SK-N-SH treated with all-trans-retinoic acid at 6 μM for 48 hours (cell line): Measurements from ENCODE around the gene HIF3A.
"Not testable (repeated sequence)": the region's sequence is repeated elsewhere in the genome, so short reads cannot be mapped to it uniquely, and the experiment has no call there.

Source experiments
- ATAC-seq: fragments of 200-7000 bp; cut with Tn5 transposase; 3 replicates; pipeline ENCODE4 v1.9.1; 2020; ENCODE audit warnings: mild to moderate bottlenecking, moderate library complexity
- ARNTL ChIP-seq: fragments of 450-650 bp; formaldehyde crosslinking; IDR thresholded peaks from 2 replicates; pipeline ENCODE4 v1.5.0; 2020; ENCODE audit warnings: low read depth, mild to moderate bottlenecking, moderate library complexity, borderline replicate concordance
- BACH2 ChIP-seq: fragments of 250-450 bp; sonication (Bioruptor Pico); IDR thresholded peaks from 2 replicates; pipeline ENCODE4 v1.9.0; 2021; ENCODE audit warnings: mild to moderate bottlenecking, borderline replicate concordance
- CREB5 ChIP-seq: fragments of 250-450 bp; sonication (Bioruptor Pico); IDR thresholded peaks from 2 replicates; pipeline ENCODE4 v1.5.1; 2020; ENCODE audit warnings: low read depth, mild to moderate bottlenecking, moderate library complexity
- CSDC2 ChIP-seq: fragments of 250-450 bp; sonication (Bioruptor Pico); IDR thresholded peaks from 2 replicates; pipeline ENCODE4 v1.5.0; 2020; ENCODE audit warnings: mild to moderate bottlenecking, moderate library complexity
- ESRRG ChIP-seq: fragments of 250-450 bp; sonication (Bioruptor Pico); IDR thresholded peaks from 2 replicates; pipeline ENCODE4 v1.6.1; 2021; ENCODE audit warnings: mild to moderate bottlenecking
- GLIS3 ChIP-seq: fragments of 250-450 bp; sonication (Bioruptor Pico); IDR thresholded peaks from 2 replicates; pipeline ENCODE4 v1.5.0; 2020; ENCODE audit warnings: mild to moderate bottlenecking, moderate library complexity
- OSR1 ChIP-seq: fragments of 250-450 bp; sonication (Bioruptor Pico); IDR thresholded peaks from 2 replicates; pipeline ENCODE4 v1.8.0; 2022; ENCODE audit warnings: moderate library complexity, mild to moderate bottlenecking, inconsistent platforms
- POU6F1 ChIP-seq: fragments of 250-450 bp; sonication (Bioruptor Pico); IDR thresholded peaks from 2 replicates; pipeline ENCODE4 v1.8.0; 2021; ENCODE audit warnings: low read depth, mild to moderate bottlenecking, moderate library complexity, borderline replicate concordance
- PPARA ChIP-seq: fragments of 250-450 bp; sonication (Bioruptor Pico); IDR thresholded peaks from 2 replicates; pipeline ENCODE4 v1.5.0; 2020; ENCODE audit warnings: mild to moderate bottlenecking, borderline replicate concordance
- SNAI2 ChIP-seq: fragments of 250-450 bp; sonication (Bioruptor Pico); IDR thresholded peaks from 2 replicates; pipeline ENCODE4 v1.5.0; 2020; ENCODE audit warnings: mild to moderate bottlenecking, moderate library complexity
- TCF4 ChIP-seq: fragments of 250-450 bp; sonication (Bioruptor Pico); IDR thresholded peaks from 2 replicates; pipeline ENCODE4 v1.8.0; 2021; ENCODE audit warnings: mild to moderate bottlenecking, moderate library complexity, borderline replicate concordance
- TOX ChIP-seq: fragments of 250-450 bp; sonication (Bioruptor Pico); IDR thresholded peaks from 2 replicates; pipeline ENCODE4 v1.8.0; 2021; ENCODE audit warnings: mild to moderate bottlenecking, moderate library complexity, borderline replicate concordance
- TSHZ2 ChIP-seq: fragments of 250-450 bp; sonication (Bioruptor Pico); IDR thresholded peaks from 2 replicates; pipeline ENCODE4 v1.5.0; 2020; ENCODE audit warnings: mild to moderate bottlenecking, moderate library complexity
- ZC3H10 ChIP-seq: fragments of 250-450 bp; sonication (Bioruptor Pico); IDR thresholded peaks from 2 replicates; pipeline ENCODE4 v1.5.1; 2021; ENCODE audit warnings: mild to moderate bottlenecking, moderate library complexity
- ZFP3 ChIP-seq: fragments of 250-450 bp; sonication (Bioruptor Pico); IDR thresholded peaks from 2 replicates; pipeline ENCODE4 v1.5.0; 2020; ENCODE audit warnings: mild to moderate bottlenecking, moderate library complexity
- ZFP30 ChIP-seq: fragments of 450-650 bp; formaldehyde crosslinking; IDR thresholded peaks from 2 replicates; pipeline ENCODE4 v1.5.0; 2022; ENCODE audit warnings: mild to moderate bottlenecking, moderate library complexity
- ZNF565 ChIP-seq: fragments of 450-650 bp; formaldehyde crosslinking; conservative IDR thresholded peaks from 2 replicates; pipeline ENCODE4 v1.5.0; 2020; ENCODE audit warnings: low read depth, mild to moderate bottlenecking, moderate library complexity
- ZNF70 ChIP-seq: fragments of 450-650 bp; formaldehyde crosslinking; IDR thresholded peaks from 2 replicates; pipeline ENCODE4 v1.5.0; 2020; ENCODE audit warnings: mild to moderate bottlenecking, moderate library complexity
- ZNF8 ChIP-seq: fragments of 450-650 bp; formaldehyde crosslinking; IDR thresholded peaks from 2 replicates; pipeline ENCODE4 v1.5.0; 2020; ENCODE audit warnings: mild to moderate bottlenecking, moderate library complexity

HIF3A gene

GRCh38 chr19:46251416-46251815 is 45.4 kb upstream of the HIF3A start:
- ATAC-seq, result no peak
- TF ChIP-seq TSHZ2 (CRISPR knock-in tag) (no peak), SNAI2 (CRISPR knock-in tag) (no peak), OSR1 (no peak), GLIS3 (CRISPR knock-in tag) (no peak), ZFP3 (no peak), TCF4 (no peak), POU6F1 (CRISPR knock-in tag) (no peak), ZFP30 (CRISPR knock-in tag) (no peak)

- no peak for ATAC-seq
- no peak for TF ChIP-seq CREB5 (CRISPR knock-in tag)
- no peak for TF ChIP-seq ZNF565 (CRISPR knock-in tag)
- TF ChIP-seq ZFP3, result no peak
- TF ChIP-seq ZNF70 (CRISPR knock-in tag), result no peak
- no peak for TF ChIP-seq TCF4
- no peak for TF ChIP-seq ARNTL (CRISPR knock-in tag)
- TF ChIP-seq POU6F1 (CRISPR knock-in tag), result no peak
- no peak for TF ChIP-seq SNAI2 (CRISPR knock-in tag)
- TF ChIP-seq PPARA (CRISPR knock-in tag), result no peak
- TF ChIP-seq TOX (CRISPR knock-in tag), result no peak
- no peak for TF ChIP-seq ZFP30 (CRISPR knock-in tag)
- no peak for TF ChIP-seq TSHZ2 (CRISPR knock-in tag)
- no peak for TF ChIP-seq ZNF8 (CRISPR knock-in tag)
- no peak for TF ChIP-seq ESRRG (CRISPR knock-in tag)
- TF ChIP-seq ZC3H10 (CRISPR knock-in tag), result no peak
- no peak for TF ChIP-seq OSR1
- TF ChIP-seq CSDC2 (CRISPR knock-in tag), result no peak
Observed at GRCh38 chr19:46254776-46255175, 42.1 kb upstream of the HIF3A start.

GRCh38 chr19:46256855-46257254 is 40.0 kb upstream of the HIF3A start:
- TF ChIP-seq GLIS3 (CRISPR knock-in tag) (no peak), TCF4 (no peak), BACH2 (no peak)
- ATAC-seq, result no peak

GRCh38 chr19:46261501-46261900 is 35.3 kb upstream of the HIF3A start:
- not testable (repeated sequence) for ATAC-seq

GRCh38 chr19:46262684-46263296 is 34.1 kb upstream of the HIF3A start:
- not testable (repeated sequence) for ATAC-seq

- not testable (repeated sequence) for ATAC-seq
Observed at GRCh38 chr19:46264801-46265200, 32.0 kb upstream of the HIF3A start.
